Neural cell (in vitro differentiated cells): ENCODE results near the gene PARP8. TPM values are rescaled to one million over a fixed set of nuclear protein-coding genes. Genes with fewer than 3 reads are reported as not detected.

Experiments
- H2AFZ ChIP-seq: fragments of 200-600, 300-800 bp; sonication (generic), shearing (Covaris generic); 2 replicates; pipeline ENCODE4 v1.6.0; 2014; ENCODE audit warnings: low read depth, mild to moderate bottlenecking, antibody characterized with exemption, low read length, moderate library complexity
- H3F3A ChIP-seq: fragments of 200-600 bp; shearing (Covaris generic); 2 replicates; pipeline ENCODE4 v1.6.1; 2016; ENCODE audit warnings: mild to moderate bottlenecking, moderate library complexity, mixed read lengths, antibody characterized with exemption, low read length; ENCODE audit not compliant: insufficient read depth, poor library complexity, severe bottlenecking
- H3K27ac ChIP-seq: fragments of 200-600, 300-800 bp; sonication (generic), shearing (Covaris generic); 2 replicates; pipeline ENCODE4 v1.5.1; 2014; ENCODE audit warnings: mild to moderate bottlenecking, low read length, moderate library complexity
- H3K27me3 ChIP-seq: fragments of 300-800, 200-600 bp; sonication (generic), shearing (Covaris generic); 2 replicates; pipeline ENCODE4 v1.6.0; 2014; ENCODE audit warnings: mild to moderate bottlenecking, low read depth, low read length, moderate library complexity; ENCODE audit not compliant: insufficient read depth
- H3K36me3 ChIP-seq: fragments of 300-800, 200-600 bp; sonication (generic), shearing (Covaris generic); 2 replicates; pipeline ENCODE4 v1.5.1; 2014; ENCODE audit warnings: mild to moderate bottlenecking, antibody characterized with exemption, low read length, moderate library complexity; ENCODE audit not compliant: insufficient read depth
- H3K4me2 ChIP-seq: fragments of 300-800, 200-600 bp; sonication (generic), shearing (Covaris generic); 2 replicates; pipeline ENCODE4 v1.6.0; 2014; ENCODE audit warnings: mild to moderate bottlenecking, low read length
- H3K4me3 ChIP-seq: fragments of 300-800, 200-600 bp; sonication (generic), shearing (Covaris generic); 2 replicates; pipeline ENCODE4 v1.5.1; 2014; ENCODE audit warnings: mild to moderate bottlenecking, low read length, moderate library complexity
- H3K79me2 ChIP-seq: fragments of 200-600 bp; shearing (Covaris generic); replicated peaks from 2 replicates; pipeline ENCODE4 v1.6.0; 2014; ENCODE audit warnings: mild to moderate bottlenecking, low read length, moderate library complexity; ENCODE audit not compliant: insufficient read depth
- H3K9ac ChIP-seq: fragments of 300-800, 200-600 bp; sonication (generic), shearing (Covaris generic); 2 replicates; pipeline ENCODE4 v1.6.1; 2016; ENCODE audit warnings: mild to moderate bottlenecking, low read length, mixed read lengths
- H3K9me2 ChIP-seq: fragments of 200-600 bp; shearing (Covaris generic); 2 replicates; pipeline ENCODE4 v1.6.1; 2016; ENCODE audit warnings: mild to moderate bottlenecking, low read length, mixed read lengths; ENCODE audit not compliant: insufficient read depth
- H3K9me3 ChIP-seq: fragments of 200-600, 300-800 bp; sonication (generic), shearing (Covaris generic); 2 replicates; pipeline ENCODE4 v1.6.1; 2016; ENCODE audit warnings: mild to moderate bottlenecking, mixed run types, low read length, moderate library complexity, mixed read lengths
- H4K20me1 ChIP-seq: fragments of 200-600 bp; shearing (Covaris generic); 2 replicates; pipeline ENCODE4 v1.6.1; 2016; ENCODE audit warnings: mild to moderate bottlenecking, mixed run types; ENCODE audit not compliant: insufficient read depth
- CTCF ChIP-seq: fragments of 450-650 bp; IDR thresholded peaks from 2 replicates; pipeline ENCODE4 v1.5.1; 2014; ENCODE audit warnings: antibody characterized with exemption, mild to moderate bottlenecking, moderate library complexity; ENCODE audit not compliant: poor library complexity, severe bottlenecking
- EP300 ChIP-seq: fragments of 450-650 bp; conservative IDR thresholded peaks from 2 replicates; pipeline ENCODE4 v1.6.1; 2014; ENCODE audit warnings: antibody characterized with exemption, mild to moderate bottlenecking, moderate library complexity; ENCODE audit not compliant: poor library complexity, severe bottlenecking
- EZH2 ChIP-seq: fragments of 200-600, 300-800 bp; shearing (Covaris generic), sonication (generic); IDR thresholded peaks from 2 replicates; pipeline ENCODE4 v1.6.1; 2014; ENCODE audit warnings: antibody characterized with exemption, low read length, borderline replicate concordance, mild to moderate bottlenecking; ENCODE audit not compliant: insufficient read depth, poor library complexity, severe bottlenecking
- MXI1 ChIP-seq: fragments of 450-650 bp; conservative IDR thresholded peaks from 2 replicates; pipeline ENCODE4 v1.6.1; 2014; ENCODE audit warnings: antibody characterized with exemption, mild to moderate bottlenecking; ENCODE audit not compliant: poor library complexity, severe bottlenecking
- POLR2AphosphoS5 ChIP-seq: IDR thresholded peaks from 2 replicates; pipeline ENCODE4 v1.6.1; 2012
- RAD21 ChIP-seq: fragments of 450-650 bp; conservative IDR thresholded peaks from 2 replicates; pipeline ENCODE4 v1.6.1; 2014; ENCODE audit warnings: antibody characterized with exemption, mild to moderate bottlenecking, moderate library complexity
- REST ChIP-seq: IDR thresholded peaks from 2 replicates; pipeline ENCODE4 v1.6.1; 2012; ENCODE audit warnings: borderline replicate concordance
- SMC3 ChIP-seq: fragments of 450-650 bp; conservative IDR thresholded peaks from 2 replicates; pipeline ENCODE4 v1.6.1; 2014; ENCODE audit warnings: antibody characterized with exemption, mild to moderate bottlenecking, moderate library complexity; ENCODE audit not compliant: poor library complexity
- TAF1 ChIP-seq: IDR thresholded peaks from 2 replicates; pipeline ENCODE4 v1.6.1; 2012; ENCODE audit warnings: low read depth
- polyA plus RNA-seq: library from polyadenylated mRNA; depleted of rRNA; stranded (reverse); fragments of >200 nt; gene quantifications from 2 replicates; pipeline ENCODE4 v1.2.3, GENCODE V29; 2014

The PARP8 gene
- polyA plus RNA-seq, 1 donor from 2014 or later, result 29.9 TPM

DNA sequence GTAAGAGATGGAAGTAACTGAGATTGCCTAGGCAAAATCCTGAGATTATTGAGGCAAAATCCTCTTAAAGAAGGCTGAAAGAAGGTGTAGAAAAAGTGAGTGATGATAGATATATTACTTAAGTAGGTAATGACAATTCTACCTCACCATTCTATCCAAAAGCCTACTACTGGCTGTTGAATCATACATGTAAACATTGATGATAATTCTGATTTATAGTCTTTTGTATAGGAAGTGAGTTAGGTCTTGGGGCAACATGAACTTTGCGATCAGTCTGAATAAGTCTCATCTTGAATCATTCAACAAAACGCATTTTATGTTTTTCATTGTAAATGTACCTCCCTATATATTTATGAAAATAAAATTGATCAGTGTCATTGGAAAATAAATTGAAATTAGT lies 99.6 kb downstream of the PARP8 start:
- H3K9me2 ChIP-seq, result no peaks in the 10 kb centered on the region
- no peaks in the 10 kb centered on the region for H4K20me1 ChIP-seq
- H3K79me2 ChIP-seq, result no peaks in the 10 kb centered on the region
- H3K4me2 ChIP-seq, result no peak overlapping the region
- no peaks in the 10 kb centered on the region for H3K27me3 ChIP-seq
- H3K36me3 ChIP-seq, result no peaks in the 10 kb centered on the region
- H3K9me3 ChIP-seq, result no peaks in the 10 kb centered on the region
- H3K27ac ChIP-seq, result no peak overlapping the region
- no peaks in the 10 kb centered on the region for H3F3A ChIP-seq
- no peak overlapping the region for H3K4me3 ChIP-seq
- H2AFZ ChIP-seq, result no peak overlapping the region
- TF ChIP-seq RAD21 (no peak), EZH2 (no peak), TAF1 (no peak), EP300 (no peak), SMC3 (no peak), CTCF (no peak), REST (no peak), POLR2AphosphoS5 (no peak), MXI1 (no peak)
- no peak overlapping the region for H3K9ac ChIP-seq

- Histone ChIP-seq H3F3A (no peaks in the 10 kb centered on the region), H4K20me1 (no peaks in the 10 kb centered on the region), H3K4me2 (no peak overlapping the region), H3K9ac (no peak overlapping the region), H3K79me2 (no peaks in the 10 kb centered on the region), H3K4me3 (no peak overlapping the region), H3K27me3 (no peaks in the 10 kb centered on the region), H3K36me3 (no peaks in the 10 kb centered on the region), H3K27ac (no peak overlapping the region), H2AFZ (no peak overlapping the region), H3K9me3 (no peaks in the 10 kb centered on the region), H3K9me2 (no peaks in the 10 kb centered on the region)
- TF ChIP-seq SMC3, result no peak
- no peak for TF ChIP-seq RAD21
- TF ChIP-seq CTCF, result no peak
Observed at GRCh38 chr5:50766462-50766861, 100.0 kb downstream of the PARP8 start.
